A549 treated with AZD2906 at 1 μM for 4 hours (cell line): ENCODE data around the gene HNRNPH2. TPM values are rescaled to one million over a fixed set of nuclear protein-coding genes. Genes with fewer than 3 reads are reported as not detected.

Source experiments
- total RNA-seq: library from RNA; stranded (reverse); fragments of 200-300 nt; extraction: Qiagen RNA extraction; gene quantifications from 5 replicates; pipeline ENCODE4 v1.2.3, GENCODE V29; 2022

The HNRNPH2 gene, protein sequence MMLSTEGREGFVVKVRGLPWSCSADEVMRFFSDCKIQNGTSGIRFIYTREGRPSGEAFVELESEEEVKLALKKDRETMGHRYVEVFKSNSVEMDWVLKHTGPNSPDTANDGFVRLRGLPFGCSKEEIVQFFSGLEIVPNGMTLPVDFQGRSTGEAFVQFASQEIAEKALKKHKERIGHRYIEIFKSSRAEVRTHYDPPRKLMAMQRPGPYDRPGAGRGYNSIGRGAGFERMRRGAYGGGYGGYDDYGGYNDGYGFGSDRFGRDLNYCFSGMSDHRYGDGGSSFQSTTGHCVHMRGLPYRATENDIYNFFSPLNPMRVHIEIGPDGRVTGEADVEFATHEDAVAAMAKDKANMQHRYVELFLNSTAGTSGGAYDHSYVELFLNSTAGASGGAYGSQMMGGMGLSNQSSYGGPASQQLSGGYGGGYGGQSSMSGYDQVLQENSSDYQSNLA
- 51.1 to 66.3 TPM (median 56.8 TPM) in 5 replicates for total RNA-seq

DNA sequence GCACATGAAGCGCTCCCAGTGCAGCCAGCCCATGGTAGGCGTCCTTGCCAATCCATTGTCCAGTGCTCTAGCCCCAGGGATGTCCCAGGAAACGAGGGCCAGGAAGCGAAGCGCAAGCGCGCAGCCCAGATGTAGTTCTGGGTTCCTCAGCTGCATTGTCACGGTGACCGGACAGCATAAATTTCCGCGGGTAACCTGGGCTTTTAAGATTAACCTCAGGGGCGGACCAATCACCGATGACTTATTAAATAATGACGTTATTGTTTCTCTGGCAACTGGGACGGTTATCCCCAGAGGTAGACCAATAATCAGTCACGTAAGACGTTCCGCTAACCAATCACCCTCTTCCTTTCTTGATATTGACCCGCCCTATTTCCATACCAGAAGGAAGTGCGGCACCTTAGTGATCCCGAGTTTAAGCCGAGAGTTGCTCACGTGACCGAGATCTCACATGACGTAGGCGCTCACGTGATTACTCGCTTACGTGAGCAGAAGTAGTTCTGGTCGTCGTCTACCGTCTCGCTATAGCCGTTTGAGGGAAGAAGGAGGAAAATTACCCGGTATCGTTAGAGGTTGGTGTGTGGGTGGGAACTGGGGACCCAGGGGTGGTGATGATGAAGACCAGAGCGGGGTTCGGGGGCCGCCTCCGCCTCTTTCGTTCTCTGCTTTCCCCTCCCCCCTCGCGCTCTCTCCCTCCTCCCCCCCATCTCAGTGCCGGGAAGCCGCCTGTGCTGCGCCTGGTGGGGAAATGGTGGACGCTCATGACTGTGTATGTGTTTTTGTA lies at the start of gene HNRNPH2, which contains the start of gene GLA:
HNRNPH2 (plus strand) TSS at position 475 of the 784 bp plus-strand sequence. CDS start 3,767 bp downstream, outside the sequence.
GLA (minus strand) TSS at position 178 of the 784 bp plus-strand sequence; CDS start at position 156, 22 bp downstream.

GRCh38 chrX:101385795-101386541 lies 22.1 kb upstream of the HNRNPH2 start, which contains the start of gene BTK:
BTK (minus strand) TSS chrX:101386191; CDS start chrX:101375284, 10,907 bp downstream.

GRCh38 chrX:101390664-101391525 lies 17.1 kb upstream of the HNRNPH2 start, which contains the start of gene RPL36A:
RPL36A (plus strand) TSS chrX:101391011; CDS start chrX:101391044, 33 bp downstream.

Other genes with a start within 250 kb of the HNRNPH2 start
- 0.14 to 0.18 TPM (median 0.16 TPM) in 5 replicates for gene DRP2, start 188.4 kb upstream of the HNRNPH2 start, total RNA-seq
- 0.08 to 0.23 TPM (median 0.10 TPM) in 5 replicates for gene TAF7L, start 116.9 kb upstream of the HNRNPH2 start, total RNA-seq
- 26.0 to 28.6 TPM (median 27.1 TPM) in 5 replicates for gene TIMM8A, start 59.5 kb upstream of the HNRNPH2 start, total RNA-seq
- 0.09 to 0.32 TPM (median 0.13 TPM) in 5 replicates for gene BTK, start 22.0 kb upstream of the HNRNPH2 start, total RNA-seq
- 2,465 to 3,104 TPM (median 2,471 TPM) in 5 replicates for gene RPL36A, start 17.2 kb upstream of the HNRNPH2 start, total RNA-seq
- gene GLA, start 297 bp upstream of the HNRNPH2 start, total RNA-seq = 155 to 181 TPM (median 160 TPM) in 5 replicates
- 0.36 to 0.74 TPM (median 0.71 TPM) in 5 replicates for gene ARMCX4, start 77.2 kb downstream of the HNRNPH2 start, total RNA-seq
- 0.26 to 0.57 TPM (median 0.43 TPM) in 5 replicates for gene ARMCX1, start 142.3 kb downstream of the HNRNPH2 start, total RNA-seq
- 45.1 to 50.0 TPM (median 47.7 TPM) in 5 replicates for gene ARMCX6, start 209.8 kb downstream of the HNRNPH2 start, total RNA-seq
- 17.9 to 25.8 TPM (median 21.0 TPM) in 5 replicates for gene ARMCX3, start 214.9 kb downstream of the HNRNPH2 start, total RNA-seq